Activated T-cell treated with anti-CD3 and anti-CD28 coated beads, Interleukin-2, amount 50 U/mL, for 48 hours (primary cell): ENCODE measurements around the gene WDR81.
"Not testable (repeated sequence)": the region's sequence is repeated elsewhere in the genome, so short reads cannot be mapped to it uniquely, and the experiment has no call there.

Experiments used
- DNase-seq, 2 experiments: peaks; one replicate each; pipeline ENCODE4 v3.0.0-alpha.2; 2020

The WDR81 gene

DNA sequence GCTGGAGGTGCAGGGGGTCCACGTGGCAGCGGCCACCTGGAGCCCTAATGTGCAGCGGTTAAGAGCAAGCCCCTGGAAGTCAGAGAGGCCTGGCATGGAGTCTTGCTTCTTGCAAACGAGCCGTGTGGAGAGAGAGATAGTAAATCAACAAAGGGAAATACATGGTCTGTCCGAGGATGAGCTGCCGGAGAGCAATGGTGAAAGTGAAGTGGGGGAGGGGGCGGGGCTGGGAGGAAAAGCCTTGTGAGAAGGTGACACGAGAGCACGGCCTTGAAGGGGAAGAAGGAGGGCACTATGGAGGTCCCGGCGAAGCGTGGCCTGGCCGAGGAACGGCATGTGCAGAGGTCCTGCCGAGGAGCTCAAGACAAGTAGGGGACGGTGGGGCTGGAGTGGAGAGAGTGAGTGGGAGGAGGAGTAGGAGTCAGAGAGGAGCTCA, 31.3 kb downstream of the WDR81 start:
- DNase-seq, result no peak

- DNase-seq, result no peak
Observed at GRCh38 chr17:1758807-1759206, 34.3 kb downstream of the WDR81 start.

DNA sequence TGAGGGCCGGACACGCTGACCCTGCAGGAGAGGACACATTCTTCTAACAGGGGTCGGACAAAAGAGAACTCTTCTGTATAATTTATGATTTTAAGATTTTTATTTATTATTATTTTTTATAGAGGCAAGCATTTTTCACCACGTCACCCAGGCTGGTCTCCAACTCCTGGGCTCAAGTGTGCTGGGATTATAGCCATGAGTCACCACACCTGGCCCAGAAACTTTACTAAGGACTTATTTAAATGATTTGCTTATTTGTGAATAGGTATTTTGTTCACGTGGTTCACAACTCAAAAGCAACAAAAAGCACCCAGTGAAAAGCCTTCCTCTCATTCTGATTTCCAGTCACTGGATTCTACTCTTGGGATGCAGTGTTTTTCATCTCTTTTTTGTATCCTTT, 35.0 kb downstream of the WDR81 start:
- no peak for DNase-seq

DNA sequence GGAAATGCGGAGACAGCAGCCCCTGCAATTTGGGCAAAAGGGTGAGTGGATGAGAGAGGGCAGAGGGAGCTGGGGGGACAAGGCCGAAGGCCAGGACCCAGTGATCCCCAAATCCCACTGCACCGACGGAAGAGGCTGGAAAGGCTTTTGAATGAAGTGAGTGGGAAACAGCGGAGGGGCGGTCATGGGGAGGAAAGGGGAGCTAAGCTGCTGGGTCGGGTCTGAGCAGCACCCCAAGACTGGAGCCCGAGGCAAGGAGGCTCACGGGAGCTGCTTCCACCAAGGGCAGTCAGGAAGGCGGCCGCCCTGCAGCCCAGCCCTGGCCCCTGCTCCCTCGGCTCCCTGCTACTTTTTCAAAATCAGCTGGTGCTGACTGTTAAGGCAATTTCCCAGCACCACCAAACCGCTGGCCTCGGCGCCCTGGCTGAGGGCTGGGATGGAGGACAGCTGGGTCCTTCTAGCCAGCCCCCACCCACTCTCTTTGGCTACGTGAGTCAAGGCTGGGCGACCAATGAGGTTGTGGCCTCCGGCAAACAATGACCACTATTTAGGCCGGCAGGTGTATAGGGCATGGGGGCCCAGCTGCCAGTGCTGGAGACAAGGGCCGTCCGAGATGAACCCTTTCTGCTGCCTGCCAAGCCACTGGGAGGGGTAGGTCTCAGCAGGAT, 37.9 kb downstream of the WDR81 start:
- no peak for DNase-seq

GRCh38 chr17:1762901-1763898, 38.7 kb downstream of the WDR81 start:
- DNase-seq, result peak; percentile 30 to 39

DNA sequence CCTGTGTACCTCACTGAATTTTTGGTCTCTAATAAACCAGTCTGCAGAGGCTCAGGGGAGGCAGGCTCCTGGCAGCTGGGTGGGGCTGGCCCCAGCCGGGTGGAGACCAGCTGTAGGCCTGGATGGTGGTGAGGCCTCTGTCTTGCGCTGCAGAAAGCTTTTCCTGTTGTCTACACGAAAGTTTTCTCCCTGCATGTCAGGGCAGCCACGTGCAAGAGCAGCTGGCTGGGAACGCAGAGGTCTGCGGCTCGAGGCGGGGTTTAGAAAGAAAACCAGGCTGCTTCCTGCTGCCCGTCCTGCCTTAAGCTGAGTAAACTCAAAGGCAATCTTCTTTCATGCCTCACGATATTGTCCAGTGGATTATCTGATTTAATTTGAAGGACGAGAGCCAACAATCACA, 39.8 kb downstream of the WDR81 start:
- DNase-seq, result peak; percentile 54 to 63

DNA sequence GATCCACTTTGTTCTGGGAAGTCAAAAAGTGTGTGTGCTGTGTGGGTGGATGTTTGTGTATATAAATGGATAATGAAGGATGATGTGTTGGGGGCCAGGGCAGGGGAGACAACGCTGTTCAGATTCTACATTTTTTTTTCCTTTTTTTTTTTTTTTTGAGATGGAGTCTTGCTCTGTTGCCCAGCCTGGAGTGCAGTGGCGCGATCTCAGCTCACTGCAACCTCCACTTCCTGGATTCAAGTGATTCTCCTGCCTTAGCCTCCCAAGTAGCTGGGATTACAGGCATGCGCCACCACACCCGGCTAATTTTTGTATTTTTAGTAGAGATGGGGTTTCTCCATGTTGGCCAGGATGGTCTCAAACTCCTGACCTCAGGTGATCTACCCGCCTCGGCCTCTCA, 40.2 kb downstream of the WDR81 start:
- not testable (repeated sequence) for DNase-seq

GRCh38 chr17:1765576-1765975, 41.1 kb downstream of the WDR81 start:
- DNase-seq, result no peak

GRCh38 chr17:1766382-1767135, 42.1 kb downstream of the WDR81 start:
- no peak for DNase-seq

GRCh38 chr17:1767358-1767757, 42.9 kb downstream of the WDR81 start:
- DNase-seq, result no peak

- peak; percentile 46 to 52 for DNase-seq
Observed at GRCh38 chr17:1769822-1770477, 45.4 kb downstream of the WDR81 start.

DNA sequence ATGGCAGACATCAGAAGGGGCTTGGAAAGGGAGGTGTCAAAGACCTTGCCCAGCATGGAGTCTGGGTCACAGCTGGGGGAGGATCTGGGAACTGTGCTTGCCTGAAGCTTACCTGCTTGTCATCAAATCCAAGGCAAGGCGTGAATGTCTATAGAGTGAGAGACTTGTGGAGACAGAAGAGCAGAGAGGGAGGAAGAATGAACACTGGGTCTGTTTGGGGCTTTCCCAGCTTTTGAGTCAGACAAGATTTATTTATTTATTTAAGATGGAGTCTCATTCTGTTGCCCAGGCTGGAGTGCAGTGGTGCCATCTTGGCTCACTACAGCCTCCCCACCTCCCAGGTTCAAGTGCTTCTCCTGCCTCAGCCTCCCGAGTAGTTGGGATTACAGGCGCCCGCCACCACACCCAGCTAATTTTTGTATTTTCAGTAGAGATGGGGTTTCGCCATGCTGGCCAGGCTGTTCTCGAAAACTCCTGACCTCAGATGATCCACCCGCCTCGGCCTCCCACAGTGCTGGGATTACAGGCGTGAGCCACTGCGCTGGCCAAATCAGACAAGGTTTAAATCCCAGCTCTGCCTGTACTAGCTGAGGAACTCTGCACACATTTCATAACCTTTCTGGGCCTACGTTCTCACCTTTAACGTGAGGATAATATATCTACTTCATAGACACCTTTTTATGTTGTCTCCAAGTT, 48.6 kb downstream of the WDR81 start:
- DNase-seq, result not testable (repeated sequence)

- DNase-seq, result no peak
Observed at GRCh38 chr17:1773696-1774181, 49.2 kb downstream of the WDR81 start.

DNA sequence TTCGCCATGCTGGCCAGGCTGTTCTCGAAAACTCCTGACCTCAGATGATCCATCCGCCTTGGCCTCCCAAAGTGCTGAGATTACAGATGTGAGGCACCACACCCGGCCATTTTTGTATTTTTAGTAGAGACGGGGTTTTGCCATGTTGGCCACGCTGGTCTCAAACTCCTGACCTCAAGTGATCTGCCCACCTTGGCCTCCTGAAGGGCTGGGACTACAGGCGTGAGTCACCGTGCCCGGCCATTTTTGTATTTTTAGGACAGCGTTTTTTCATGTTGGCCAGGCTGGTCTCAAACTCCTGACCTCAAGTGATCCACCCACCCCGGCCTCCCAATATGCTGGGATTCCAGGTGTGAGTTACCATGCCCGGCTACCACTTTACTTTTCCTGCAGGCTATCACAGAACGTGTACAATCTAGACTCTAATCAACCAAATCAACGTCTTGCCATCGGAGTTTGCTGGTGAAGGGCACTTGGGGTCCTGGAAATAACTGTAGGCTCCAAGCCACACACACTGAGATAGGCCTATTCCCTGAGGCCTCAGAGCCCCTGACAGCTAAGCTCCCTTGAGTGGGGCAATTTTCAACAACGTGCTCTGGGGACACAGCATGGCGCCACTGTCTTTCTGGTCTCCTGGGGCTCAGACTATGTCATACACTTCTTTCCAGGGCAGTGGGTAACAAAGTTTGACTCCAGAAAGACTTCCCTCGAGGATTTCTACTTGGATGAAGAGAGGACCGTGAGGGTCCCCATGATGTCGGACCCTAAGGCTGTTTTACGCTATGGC, 50.1 kb downstream of the WDR81 start:
- no peak for DNase-seq

DNA sequence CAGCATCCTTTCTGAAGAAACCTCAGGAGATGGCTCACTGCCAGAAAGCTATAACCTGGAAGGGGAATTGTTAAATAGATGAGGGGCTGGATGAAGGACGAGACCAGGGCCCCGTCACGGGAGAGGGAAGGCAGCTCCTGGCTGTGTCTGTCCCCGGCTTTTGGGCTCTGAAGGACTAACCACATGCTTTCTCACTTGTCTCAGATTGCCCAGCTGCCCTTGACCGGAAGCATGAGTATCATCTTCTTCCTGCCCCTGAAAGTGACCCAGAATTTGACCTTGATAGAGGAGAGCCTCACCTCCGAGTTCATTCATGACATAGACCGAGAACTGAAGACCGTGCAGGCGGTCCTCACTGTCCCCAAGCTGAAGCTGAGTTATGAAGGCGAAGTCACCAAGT, 51.8 kb downstream of the WDR81 start:
- no peak for DNase-seq

DNA sequence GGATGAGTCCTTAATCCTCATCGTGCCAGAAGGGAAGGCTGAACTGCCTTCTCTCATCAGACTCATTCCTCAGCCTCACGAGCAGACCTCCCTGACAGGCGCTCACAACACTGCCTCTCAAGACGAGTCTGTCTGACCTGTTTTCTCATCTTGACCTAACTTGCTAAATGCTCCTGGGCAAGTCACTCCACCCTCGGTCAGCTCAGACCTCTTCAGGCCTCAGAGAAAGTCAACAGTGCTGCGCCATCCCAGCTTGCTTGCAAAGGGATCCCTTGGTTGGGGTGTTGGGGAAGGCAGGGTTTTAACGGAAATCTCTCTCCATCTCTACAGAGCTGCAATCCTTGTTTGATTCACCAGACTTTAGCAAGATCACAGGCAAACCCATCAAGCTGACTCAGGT, 52.4 kb downstream of the WDR81 start:
- DNase-seq, result no peak

- DNase-seq, result no peak
Observed at GRCh38 chr17:1779571-1780131, 55.1 kb downstream of the WDR81 start.

- DNase-seq, result no peak
Observed at GRCh38 chr17:1782171-1782567, 57.7 kb downstream of the WDR81 start.

DNA sequence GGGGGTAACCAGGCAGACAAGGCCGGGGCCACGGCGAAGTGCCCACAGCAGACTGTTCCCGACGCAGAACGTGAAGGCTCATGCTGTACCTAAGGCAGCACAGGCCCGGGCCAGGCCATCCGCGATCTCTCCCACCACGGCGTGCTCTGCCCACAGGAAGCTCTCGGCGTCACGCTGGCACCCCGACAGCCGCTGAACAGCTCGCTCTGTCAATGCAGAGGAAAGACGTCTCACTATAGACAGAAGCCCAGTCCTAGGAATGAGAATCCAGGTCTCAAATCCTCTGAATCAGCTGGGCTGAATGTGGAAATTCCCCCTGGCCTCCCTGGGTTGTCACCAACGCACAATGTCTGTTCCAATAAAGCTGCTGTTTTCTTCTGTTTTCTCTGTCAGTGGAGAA, 58.8 kb downstream of the WDR81 start:
- DNase-seq, result no peak

DNA sequence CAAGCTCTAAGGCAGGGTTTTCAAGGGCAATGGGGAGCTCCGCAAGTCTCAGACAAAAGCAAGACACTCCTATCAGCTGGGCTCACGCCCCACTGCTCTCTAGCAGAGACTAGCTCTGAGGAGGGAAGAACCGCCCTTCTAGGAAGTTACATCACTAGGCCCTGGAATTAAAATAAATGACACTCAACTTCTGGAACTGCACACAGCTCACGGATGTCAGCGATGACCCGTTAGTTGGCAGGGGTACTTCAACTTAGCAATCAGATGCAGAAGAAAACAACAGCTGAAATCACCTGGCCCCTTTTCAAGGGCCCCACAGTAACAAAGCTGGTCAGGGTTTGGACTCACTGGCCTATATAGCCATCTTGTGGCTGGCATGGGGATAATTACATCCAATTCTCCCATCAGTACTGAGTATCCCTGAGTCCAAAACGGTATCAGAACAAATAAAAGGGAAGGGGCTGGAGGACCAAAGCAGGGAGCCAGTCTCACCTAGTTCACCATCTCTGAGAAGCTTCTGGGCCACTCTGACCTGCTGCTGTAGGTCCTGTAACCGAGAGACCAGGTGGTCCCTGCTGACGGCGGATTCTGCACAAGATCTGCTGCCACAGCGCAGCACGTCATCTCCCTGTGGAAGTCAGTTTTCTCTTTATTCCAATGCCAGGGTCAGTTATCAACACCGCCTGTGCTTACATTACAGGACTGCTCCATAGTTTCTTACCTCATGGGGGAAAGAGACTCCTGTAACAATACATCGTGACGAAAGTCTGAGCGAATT, 59.5 kb downstream of the WDR81 start:
- DNase-seq, result no peak
